GM15510 (cell line): Measurements from ENCODE around the gene NHEJ1.

ENCODE experiments used
- POLR2A ChIP-seq: IDR thresholded peaks from 3 replicates; pipeline ENCODE4 v1.6.1; 2011; ENCODE audit warnings: borderline replicate concordance; ENCODE audit not compliant: insufficient read length; ENCODE audit errors: extremely low read depth

The NHEJ1 gene

GRCh38 chr2:219160186-219161017, at the start of gene NHEJ1:
TSS of gene NHEJ1 (minus strand) at chr2:219160815. CDS start at chr2:219158362, 2,453 bp downstream.
- TF ChIP-seq POLR2A: peak; percentile 82

GRCh38 chr2:219209236-219210195, 48.9 kb upstream of the NHEJ1 start:
- TF ChIP-seq POLR2A: no peak

- no peak for TF ChIP-seq POLR2A
Measured at GRCh38 chr2:219207884-219208740, 47.5 kb upstream of the NHEJ1 start.

- no peak for TF ChIP-seq POLR2A
Measured at GRCh38 chr2:219207134-219207883, 46.7 kb upstream of the NHEJ1 start.

GRCh38 chr2:219206328-219207133, 45.9 kb upstream of the NHEJ1 start, which contains the start of gene ZFAND2B:
TSS of gene ZFAND2B (plus strand) at chr2:219206782. CDS start at chr2:219206988, 206 bp downstream.
- peak; percentile 99 for TF ChIP-seq POLR2A

GRCh38 chr2:219205981-219206327, 45.3 kb upstream of the NHEJ1 start:
- no peak for TF ChIP-seq POLR2A

- TF ChIP-seq POLR2A: no peak
Measured at GRCh38 chr2:219205165-219205538, 44.5 kb upstream of the NHEJ1 start.

- no peak for TF ChIP-seq POLR2A
Measured at GRCh38 chr2:219204425-219205164, 44.0 kb upstream of the NHEJ1 start.

- TF ChIP-seq POLR2A: no peak
Measured at GRCh38 chr2:219199470-219200211, 39.0 kb upstream of the NHEJ1 start.

GRCh38 chr2:219198974-219199373, 38.4 kb upstream of the NHEJ1 start:
- TF ChIP-seq POLR2A: no peak

GRCh38 chr2:219197388-219197787, 36.8 kb upstream of the NHEJ1 start:
- no peak for TF ChIP-seq POLR2A
